Mucosa of descending colon (tissue), 3 donors: ENCODE measurements around the gene SLC12A4. TPM values are rescaled to one million over a fixed set of nuclear protein-coding genes. Genes with fewer than 3 reads are reported as not detected.

ENCODE experiments used
- ATAC-seq: fragments of 200-7000 bp; cut with Tn5 transposase; one replicate; pipeline ENCODE4 v1.9.1; 2020; ENCODE audit warnings: mild to moderate bottlenecking, moderate library complexity
- DNase-seq, 3 donors: peaks; one replicate each; pipeline ENCODE4 v3.0.0-alpha.2; 2020
- H3K36me3 ChIP-seq: fragments of 200-600 bp; one replicate; pipeline ENCODE4 v1.8.0; 2021; ENCODE audit warnings: low read depth, mild to moderate bottlenecking
- H3K4me1 ChIP-seq: fragments of 200-600 bp; one replicate; pipeline ENCODE4 v1.8.0; 2021; ENCODE audit warnings: low read depth, mild to moderate bottlenecking
- H3K4me3 ChIP-seq: fragments of 200-600 bp; one replicate; pipeline ENCODE4 v1.8.0; 2021; ENCODE audit warnings: mild to moderate bottlenecking
- H3K9me3 ChIP-seq: fragments of 200-600 bp; one replicate; pipeline ENCODE4 v1.8.0; 2021; ENCODE audit warnings: mild to moderate bottlenecking
- CTCF ChIP-seq: fragments of 200-600 bp; IDR thresholded peaks from one replicate; pipeline ENCODE4 v1.8.0; 2022; ENCODE audit warnings: antibody characterized with exemption, mild to moderate bottlenecking
- intact Hi-C, 2 donors: fragments of 100-400 bp; cut with DNase I in 1 of 2; cut with micrococcal nuclease in 1 of 2; formaldehyde crosslinking; loops; one replicate each; pipeline versions ENCODE4 v1.11.0 to v1.11.1; 2022; cut with DNase I, micrococcal nuclease
- total RNA-seq, 3 donors: library from RNA; stranded (reverse); fragmentation: NEBNext Ultra II Directional in 2 of 3; extraction: Animal tissue kit (Norgen Biotek cat#: 25700) in 2 of 3; gene quantifications; one replicate each; pipeline versions ENCODE4 v1.2.1 to v1.2.4, GENCODE V29; 2021 to 2023
- donor health status: DM: no; HTN: no; CAD: no; lungs with moderate emphysema.
- donor health status: DM: no; HTN: no; CAD: no.
- donor health status: DM: no; HTN: yes; CAD: no.

SLC12A4 gene
- total RNA-seq, 3 donors from 2014 or later, result 4.0 to 68.5 (median 22.2) TPM

- Histone ChIP-seq H3K36me3 (no peaks in the 10 kb centered on the region), H3K9me3 (no peaks in the 10 kb centered on the region), H3K4me3 (peak overlapping the region; percentile 90), H3K4me1 (peaks cover 22% of the 10 kb centered on the region)
- ATAC-seq (peak; percentile 94), DNase-seq (peak; percentile 97 to 99 (median 97))
- no peak for TF ChIP-seq CTCF
- intact Hi-C loops, result loop anchor here in 1 of 2 donors (10.0 kb wide), 1 partner anchor 51 kb away; the partner anchor contains the start of gene NRN1L
Observed at GRCh38 chr16:67935402-67936123, 32.9 kb downstream of the SLC12A4 start.

- peaks cover 19% of the 10 kb centered on the region for H3K4me1 ChIP-seq
- no peak overlapping the region for H3K4me3 ChIP-seq
- no peak for TF ChIP-seq CTCF
- H3K36me3 ChIP-seq, result no peaks in the 10 kb centered on the region
- H3K9me3 ChIP-seq, result no peaks in the 10 kb centered on the region
- ATAC-seq (no peak), DNase-seq (no peak)
- intact Hi-C loops, result loop anchor here in 1 of 2 donors (10.0 kb wide), 1 partner anchor 50 kb away; the partner anchor contains the start of gene NRN1L
Observed at GRCh38 chr16:67935101-67935401, 33.4 kb downstream of the SLC12A4 start.

- intact Hi-C loops, result loop anchor here in 1 of 2 donors (10.0 kb wide), 1 partner anchor 50 kb away; the partner anchor contains the start of gene NRN1L
- H3K4me3 ChIP-seq, result no peak overlapping the region
Observed at GRCh38 chr16:67934306-67935100, 33.9 kb downstream of the SLC12A4 start.

GRCh38 chr16:67933805-67934204 is 34.6 kb downstream of the SLC12A4 start:
- DNase-seq (no peak), ATAC-seq (no peak)
- Histone ChIP-seq H3K4me3 (no peak overlapping the region), H3K36me3 (no peaks in the 10 kb centered on the region), H3K4me1 (peaks cover 15% of the 10 kb centered on the region), H3K9me3 (no peaks in the 10 kb centered on the region)
- intact Hi-C loops, result loop anchor here in 1 of 2 donors (10.0 kb wide), 1 partner anchor 49 kb away; the partner anchor contains the start of gene NRN1L
- TF ChIP-seq CTCF, result no peak

More at GRCh38 chr16:67934306-67935100, 33.9 kb downstream of the SLC12A4 start:
- no peaks in the 10 kb centered on the region for H3K36me3 ChIP-seq
- H3K4me1 ChIP-seq, result peaks cover 15% of the 10 kb centered on the region
- ATAC-seq (no peak), DNase-seq (peak in 1 of 3 donors; percentile 66)
- no peaks in the 10 kb centered on the region for H3K9me3 ChIP-seq
- TF ChIP-seq CTCF, result no peak

GRCh38 chr16:67932462-67932840 is 36.0 kb downstream of the SLC12A4 start:
- no peak for DNase-seq
- Histone ChIP-seq H3K4me3 (no peak overlapping the region), H3K9me3 (no peaks in the 10 kb centered on the region), H3K36me3 (peaks cover 3% of the 10 kb centered on the region), H3K4me1 (peaks cover 13% of the 10 kb centered on the region)
- intact Hi-C loops, result loop anchor here in 1 of 2 donors (10.0 kb wide), 1 partner anchor 48 kb away; the partner anchor contains the start of gene NRN1L
- TF ChIP-seq CTCF, result no peak
- ATAC-seq, result no peak
